WTC11 (cell line): ENCODE results near the gene CTDNEP1. TPM values are rescaled to one million over a fixed set of nuclear protein-coding genes. Genes with fewer than 3 reads are reported as not detected.
A peak's percentile ranks its signal among the peaks of the same experiment; 100 is the strongest.

Source experiments
- ATAC-seq: fragments of 200-7000 bp; cut with Tn5 transposase; 2 replicates; pipeline ENCODE4 v1.10.0; 2021; ENCODE audit warnings: mild to moderate bottlenecking, moderate library complexity
- CTCF ChIA-PET: fragments of 300-600 bp; sonication (Branson Sonifier 250); formaldehyde crosslinking; loops from one replicate; lab custom pipeline; 2021; ENCODE audit warnings: antibody characterized with exemption; lab: Charles Lee
- POLR2A ChIA-PET: fragments of 350-600 bp; sonication (Branson Sonifier 250); formaldehyde crosslinking; loops from one replicate; lab custom pipeline; 2021; ENCODE audit warnings: antibody characterized with exemption; lab: Charles Lee
- DNase-seq: peaks from one replicate; pipeline ENCODE4 v3.0.0; 2021; ENCODE audit warnings: low spot score
- H3K27ac Mint-ChIP-seq: 2 replicates; pipeline ENCODE4 v1.8.0; 2021; ENCODE audit warnings: mixed read lengths
- H3K27me3 Mint-ChIP-seq: 2 replicates; pipeline ENCODE4 v1.8.0; 2021; ENCODE audit warnings: low read depth, mild to moderate bottlenecking, moderate library complexity, mixed read lengths
- H3K36me3 Mint-ChIP-seq: 2 replicates; pipeline ENCODE4 v1.8.0; 2021; ENCODE audit warnings: mixed read lengths
- H3K4me1 Mint-ChIP-seq: 2 replicates; pipeline ENCODE4 v1.8.0; 2022; ENCODE audit warnings: mixed read lengths
- H3K4me3 Mint-ChIP-seq: 2 replicates; pipeline ENCODE4 v1.8.0; 2021; ENCODE audit warnings: mild to moderate bottlenecking, moderate library complexity, mixed read lengths
- H3K9me3 Mint-ChIP-seq: 2 replicates; pipeline ENCODE4 v1.8.0; 2021; ENCODE audit warnings: mixed read lengths
- AFF4 ChIP-seq: sonication (generic); formaldehyde crosslinking; IDR thresholded peaks from 2 replicates; pipeline ENCODE4 v1.8.1; 2023; ENCODE audit warnings: mild to moderate bottlenecking, missing genetic modification reagents, borderline replicate concordance
- ATF1 ChIP-seq: sonication (generic); formaldehyde crosslinking; IDR thresholded peaks from 2 replicates; pipeline ENCODE4 v1.8.1; 2023; ENCODE audit warnings: mild to moderate bottlenecking, moderate library complexity, missing genetic modification reagents
- E2F5 ChIP-seq: sonication (generic); formaldehyde crosslinking; IDR thresholded peaks from 2 replicates; pipeline ENCODE4 v1.8.1; 2022; ENCODE audit warnings: mild to moderate bottlenecking, moderate library complexity, missing genetic modification reagents
- GTF2I ChIP-seq: fragments of 250-450 bp; sonication (Bioruptor Pico); conservative IDR thresholded peaks from 2 replicates; pipeline ENCODE4 v1.4.0; 2021; ENCODE audit warnings: mild to moderate bottlenecking
- HMGXB4 ChIP-seq: sonication (generic); formaldehyde crosslinking; IDR thresholded peaks from 2 replicates; pipeline ENCODE4 v1.8.1; 2023; ENCODE audit warnings: mild to moderate bottlenecking, moderate library complexity, missing genetic modification reagents
- MLX ChIP-seq: sonication (generic); formaldehyde crosslinking; IDR thresholded peaks from 2 replicates; pipeline ENCODE4 v1.8.1; 2023; ENCODE audit warnings: mild to moderate bottlenecking, missing genetic modification reagents, moderate library complexity
- NFATC4 ChIP-seq: fragments of 250-450 bp; sonication (Bioruptor Pico); IDR thresholded peaks from 2 replicates; pipeline ENCODE4 v1.9.0; 2021; ENCODE audit warnings: mild to moderate bottlenecking
- NR1H2 ChIP-seq: sonication (generic); formaldehyde crosslinking; IDR thresholded peaks from 2 replicates; pipeline ENCODE4 v1.9.0; 2021; ENCODE audit warnings: mild to moderate bottlenecking, moderate library complexity, missing genetic modification reagents
- NR3C1 ChIP-seq: sonication (generic); formaldehyde crosslinking; conservative IDR thresholded peaks from 2 replicates; pipeline ENCODE4 v1.8.1; 2023; ENCODE audit warnings: low read depth, mild to moderate bottlenecking, missing genetic modification reagents
- RORB ChIP-seq: fragments of 250-450 bp; sonication (Bioruptor Pico); IDR thresholded peaks from 2 replicates; pipeline ENCODE4 v1.9.0; 2021; ENCODE audit warnings: mild to moderate bottlenecking
- SP1 ChIP-seq: sonication (generic); formaldehyde crosslinking; conservative IDR thresholded peaks from 2 replicates; pipeline ENCODE4 v1.8.1; 2022; ENCODE audit warnings: missing genetic modification reagents
- TP53 ChIP-seq: sonication (generic); formaldehyde crosslinking; IDR thresholded peaks from 2 replicates; pipeline ENCODE4 v1.8.1; 2023; ENCODE audit warnings: mild to moderate bottlenecking, missing genetic modification reagents
- ZNF416 ChIP-seq: fragments of 250-450 bp; sonication (Bioruptor Pico); IDR thresholded peaks from 2 replicates; pipeline ENCODE4 v1.9.0; 2021; ENCODE audit warnings: mild to moderate bottlenecking, inconsistent platforms
- ZNF532 ChIP-seq: fragments of 250-450 bp; sonication (Bioruptor Pico); IDR thresholded peaks from 2 replicates; pipeline ENCODE4 v1.9.0; 2021; ENCODE audit warnings: mild to moderate bottlenecking, borderline replicate concordance
- total RNA-seq: library from RNA; stranded (reverse); gene quantifications from 3 replicates; pipeline ENCODE4 v1.2.3, GENCODE V29; 2021

CTDNEP1 gene
- total RNA-seq, 1 experiment from 2014 or later, result 127 TPM

GRCh38 chr17:7222093-7222971 lies 29.2 kb downstream of the CTDNEP1 start:
- peaks cover 18% of the 10 kb centered on the region for H3K36me3 Mint-ChIP-seq
- peaks cover 31% of the 10 kb centered on the region for H3K4me1 Mint-ChIP-seq
- H3K27ac Mint-ChIP-seq, result no peak overlapping the region
- DNase-seq (no peak), ATAC-seq (no peak)
- POLR2A ChIA-PET, result interaction anchor here (0.7 kb wide), 1 partner anchor 20 kb away, joined by 3 read pairs; the partner anchor contains the start of gene GABARAP
- CTCF ChIA-PET, result interaction anchor here (1.0 to 4.0 kb wide), 7 partner anchors 8 to 177 kb away, joined by 3 to 36 read pairs (median 4); partner anchors contain the start of genes DVL2 and PHF23
- H3K27me3 Mint-ChIP-seq, result peaks cover 4% of the 10 kb centered on the region; the same call in 1 of the 2 replicates
- H3K9me3 Mint-ChIP-seq, result no peaks in the 10 kb centered on the region
- no peak for TF ChIP-seq GTF2I (CRISPR knock-in tag)
- no peak for TF ChIP-seq ATF1 (CRISPR knock-in tag)
- no peak for TF ChIP-seq HMGXB4 (CRISPR knock-in tag)
- no peak for TF ChIP-seq TP53 (CRISPR knock-in tag)
- TF ChIP-seq, all 79 proteins: peak for 0
- no peak overlapping the region for H3K4me3 Mint-ChIP-seq

- Mint-ChIP-seq H3K36me3 (peaks cover 13% of the 10 kb centered on the region), H3K9me3 (no peaks in the 10 kb centered on the region), H3K4me3 (peak overlapping the region; percentile 89; the same call in 1 of the 2 replicates), H3K4me1 (peaks cover 35% of the 10 kb centered on the region), H3K27me3 (peaks cover 4% of the 10 kb centered on the region; the same call in 1 of the 2 replicates), H3K27ac (no peak overlapping the region)
- no peak for DNase-seq
- CTCF ChIA-PET, result interaction anchor here (0.9 to 4.8 kb wide), 20 partner anchors 7 to 214 kb away, joined by 3 to 36 read pairs (median 4); partner anchors contain the start of genes ACAP1, DVL2, GABARAP and PHF23
- TF ChIP-seq ZNF532 (CRISPR knock-in tag) (peak; percentile 0; the same call in 1 of the 2 replicates), NR3C1 (CRISPR knock-in tag) (no peak)
- TF ChIP-seq, all 79 proteins: peak for 1
- POLR2A ChIA-PET, result interaction anchor here (0.7 to 2.1 kb wide), 8 partner anchors 9 to 109 kb away, joined by 3 to 9 read pairs (median 6); partner anchors contain the start of genes CTDNEP1, DVL2, GABARAP and PHF23
- no peak for ATAC-seq
Measured at GRCh38 chr17:7221278-7222092, 30.0 kb downstream of the CTDNEP1 start.

- H3K36me3 Mint-ChIP-seq, result peaks cover 11% of the 10 kb centered on the region
- peak; percentile 69 for DNase-seq
- H3K4me3 Mint-ChIP-seq, result peak overlapping the region; percentile 89
- CTCF ChIA-PET, result interaction anchor here (0.6 to 4.8 kb wide), 22 partner anchors 10 to 340 kb away, joined by 3 to 36 read pairs (median 4); partner anchors contain the start of genes ACAP1, DVL2, GABARAP and PHF23
- H3K4me1 Mint-ChIP-seq, result peaks cover 43% of the 10 kb centered on the region
- H3K27ac Mint-ChIP-seq, result peak overlapping the region; percentile 93
- POLR2A ChIA-PET, result interaction anchor here (0.6 to 2.1 kb wide), 10 partner anchors 10 to 185 kb away, joined by 3 to 9 read pairs (median 6); partner anchors contain the start of genes CTDNEP1, DVL2, PHF23 and SLC16A13
- no peaks in the 10 kb centered on the region for H3K9me3 Mint-ChIP-seq
- ATAC-seq, result peak; percentile 50
- peaks cover 4% of the 10 kb centered on the region; the same call in 1 of the 2 replicates for H3K27me3 Mint-ChIP-seq
- TF ChIP-seq ZNF416 (0 out of 2 replicates have a peak, but pooled peaks have one; percentile 19), MLX (CRISPR knock-in tag) (0 out of 2 replicates have a peak, but pooled peaks have one; percentile 43), SP1 (CRISPR knock-in tag) (no peak), NR1H2 (CRISPR knock-in tag) (no peak), RORB (CRISPR knock-in tag) (no peak), AFF4 (CRISPR knock-in tag) (no peak), NFATC4 (0 out of 2 replicates have a peak, but pooled peaks have one; percentile 33), E2F5 (CRISPR knock-in tag) (peak; percentile 52; the same call in 1 of the 2 replicates)
Measured at GRCh38 chr17:7220593-7221277, 30.8 kb downstream of the CTDNEP1 start.
